Embryonic facial prominence (tissue), 1 donor: ENCODE results near the gene ABCC3.
A peak's percentile ranks its signal among the peaks of the same experiment; 100 is the strongest.
"Not testable (repeated sequence)": the region's sequence is repeated elsewhere in the genome, so short reads cannot be mapped to it uniquely, and the experiment has no call there.

Source experiments
- DNase-seq: peaks from one replicate; pipeline ENCODE4 v3.0.0-alpha.2; 2016; ENCODE audit errors: extremely low spot score

The ABCC3 gene

GRCh38 chr17:50699410-50699809, 64.7 kb downstream of the ABCC3 start:
- DNase-seq = no peak

GRCh38 chr17:50703162-50703561, 68.5 kb downstream of the ABCC3 start:
- DNase-seq = no peak

GRCh38 chr17:50707289-50708049, 72.8 kb downstream of the ABCC3 start, which contains the start of gene ANKRD40:
Gene ANKRD40 (minus strand): TSS chr17:50707914. CDS start chr17:50707654, 260 bp downstream.
- peak; percentile 91 for DNase-seq

- DNase-seq = no peak
Measured at GRCh38 chr17:50708050-50709000, 73.6 kb downstream of the ABCC3 start.

GRCh38 chr17:50709053-50709452, 74.4 kb downstream of the ABCC3 start:
- not testable (repeated sequence) for DNase-seq

GRCh38 chr17:50710025-50710424, 75.3 kb downstream of the ABCC3 start:
- no peak for DNase-seq

GRCh38 chr17:50710650-50711049, 76.0 kb downstream of the ABCC3 start:
- no peak for DNase-seq

- DNase-seq = no peak
Measured at GRCh38 chr17:50712641-50713040, 78.0 kb downstream of the ABCC3 start.

GRCh38 chr17:50715471-50715870, 80.8 kb downstream of the ABCC3 start:
- DNase-seq = no peak

- peak; percentile 84 for DNase-seq
Measured at GRCh38 chr17:50719144-50719923, 84.7 kb downstream of the ABCC3 start, which contains the start of gene LUC7L3. Gene LUC7L3 (plus strand): TSS chr17:50719603. CDS start chr17:50719733, 130 bp downstream.

GRCh38 chr17:50719924-50720794, 85.5 kb downstream of the ABCC3 start:
- no peak for DNase-seq

- no peak for DNase-seq
Measured at GRCh38 chr17:50721194-50722010, 86.7 kb downstream of the ABCC3 start.

- no peak for DNase-seq
Measured at GRCh38 chr17:50722746-50723145, 88.1 kb downstream of the ABCC3 start.

- not testable (repeated sequence) for DNase-seq
Measured at GRCh38 chr17:50724622-50725021, 89.9 kb downstream of the ABCC3 start.

GRCh38 chr17:50725769-50726655, 91.3 kb downstream of the ABCC3 start:
- no peak for DNase-seq

GRCh38 chr17:50728112-50728429, 93.4 kb downstream of the ABCC3 start:
- no peak for DNase-seq

GRCh38 chr17:50728881-50729765, 94.4 kb downstream of the ABCC3 start:
- DNase-seq = no peak
